Calu3 (cell line): ENCODE measurements around the gene CHORDC1. TPM values are rescaled to one million over a fixed set of nuclear protein-coding genes. Genes with fewer than 3 reads are reported as not detected.

Experiments used
- total RNA-seq: library from RNA; stranded (reverse); gene quantifications from 2 replicates; pipeline ENCODE4 v1.2.3, GENCODE V29; 2022

Gene CHORDC1
- total RNA-seq, 1 experiment from 2014 or later: 78.9 TPM

Other genes starting within 250 kb of the CHORDC1 start
- not detected in 2 replicates for gene TRIM49C, start 191.9 kb downstream of the CHORDC1 start, total RNA-seq
- not detected in 2 replicates for gene UBTFL1, start 137.1 kb downstream of the CHORDC1 start, total RNA-seq
- 0.22 and 0.38 TPM in 2 replicates for gene NAALAD2, start 88.4 kb downstream of the CHORDC1 start, total RNA-seq